Measurements from ENCODE around the gene BTBD7.

Gene BTBD7

GRCh38 chr14:93337884-93338283 lies 5.0 kb upstream of the BTBD7 start:
- DNase-seq (ENCODE audit: low read depth): no peak
- H3K4me3 ChIP-seq (ENCODE audit: low read length): no peak overlapping the region
- TF ChIP-seq CTCF (conservative IDR thresholded peaks at IDR 0.05; ENCODE audit: low read depth, low read length): no peak

DNA sequence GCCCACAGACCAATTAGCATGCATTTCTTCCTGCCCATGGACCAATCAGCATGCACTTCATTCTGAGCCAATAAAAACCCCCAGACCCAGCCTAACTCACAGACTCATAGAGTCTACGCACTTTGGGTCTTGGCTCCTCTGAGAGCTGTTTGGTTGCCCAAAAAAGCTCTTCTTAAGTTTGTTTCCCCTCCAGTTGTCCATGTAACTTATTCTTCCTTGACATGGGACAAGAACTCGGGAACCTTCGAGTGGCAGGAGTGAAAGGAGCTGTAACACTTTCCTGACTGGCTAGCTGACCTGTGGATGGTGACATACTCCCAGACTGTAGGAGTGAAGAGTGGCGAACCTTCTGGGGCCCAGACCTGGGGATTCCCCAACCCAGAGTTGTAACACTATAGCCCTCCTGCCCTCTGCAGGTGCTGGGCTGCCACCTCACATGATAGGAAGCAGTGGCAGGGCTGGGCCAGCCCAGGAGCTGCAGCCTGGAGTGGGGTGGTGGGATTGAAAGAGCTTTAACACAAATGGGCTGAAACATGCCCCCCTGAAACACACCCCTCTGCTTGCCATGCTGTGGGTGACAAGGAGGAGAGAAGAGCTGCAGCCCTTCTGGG lies 4.4 kb upstream of the BTBD7 start:
- no peak for TF ChIP-seq CTCF (conservative IDR thresholded peaks at IDR 0.05; ENCODE audit: low read depth, low read length)
- DNase-seq (ENCODE audit: low read depth): no peak
- no peak overlapping the region for H3K4me3 ChIP-seq (ENCODE audit: low read length)

GRCh38 chr14:93333631-93334103 lies 831 bp upstream of the BTBD7 start:
- TF ChIP-seq CTCF (conservative IDR thresholded peaks at IDR 0.05; ENCODE audit: low read depth, low read length): no peak
- DNase-seq (ENCODE audit: low read depth): no peak
- H3K4me3 ChIP-seq (ENCODE audit: low read length): peak overlapping the region; percentile 60

DNA sequence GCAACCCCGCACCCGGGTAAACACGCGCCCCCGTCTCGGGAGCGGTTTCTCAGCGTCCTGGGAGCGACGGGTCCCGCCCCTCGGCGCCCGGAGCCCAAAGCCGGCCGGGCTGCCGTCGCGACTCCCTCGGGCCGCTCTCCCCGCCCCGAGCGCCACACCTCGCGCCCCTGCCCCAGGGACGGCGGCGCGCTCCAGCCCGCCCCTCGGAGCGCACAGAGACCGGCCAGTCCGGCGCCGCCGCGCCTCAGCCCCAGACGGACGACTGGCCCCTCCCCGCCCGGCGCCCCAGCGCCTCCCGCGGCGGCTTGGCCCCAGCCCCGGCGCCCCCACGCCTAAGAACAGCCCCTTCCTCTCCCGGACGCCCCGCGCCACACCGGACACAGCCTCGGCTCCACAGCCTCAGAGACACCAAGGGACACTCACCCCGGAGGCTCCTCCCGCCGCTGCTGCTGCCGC lies 411 bp downstream of the BTBD7 start:
- peak overlapping the region; percentile 73 for H3K4me3 ChIP-seq (ENCODE audit: low read length)
- no peak for TF ChIP-seq CTCF (conservative IDR thresholded peaks at IDR 0.05; ENCODE audit: low read depth, low read length)
- DNase-seq (ENCODE audit: low read depth): no peak

- DNase-seq (ENCODE audit: low read depth): no peak
- peak overlapping the region; percentile 73 for H3K4me3 ChIP-seq (ENCODE audit: low read length)
Measured at GRCh38 chr14:93331728-93332396, 974 bp downstream of the BTBD7 start.

DNA sequence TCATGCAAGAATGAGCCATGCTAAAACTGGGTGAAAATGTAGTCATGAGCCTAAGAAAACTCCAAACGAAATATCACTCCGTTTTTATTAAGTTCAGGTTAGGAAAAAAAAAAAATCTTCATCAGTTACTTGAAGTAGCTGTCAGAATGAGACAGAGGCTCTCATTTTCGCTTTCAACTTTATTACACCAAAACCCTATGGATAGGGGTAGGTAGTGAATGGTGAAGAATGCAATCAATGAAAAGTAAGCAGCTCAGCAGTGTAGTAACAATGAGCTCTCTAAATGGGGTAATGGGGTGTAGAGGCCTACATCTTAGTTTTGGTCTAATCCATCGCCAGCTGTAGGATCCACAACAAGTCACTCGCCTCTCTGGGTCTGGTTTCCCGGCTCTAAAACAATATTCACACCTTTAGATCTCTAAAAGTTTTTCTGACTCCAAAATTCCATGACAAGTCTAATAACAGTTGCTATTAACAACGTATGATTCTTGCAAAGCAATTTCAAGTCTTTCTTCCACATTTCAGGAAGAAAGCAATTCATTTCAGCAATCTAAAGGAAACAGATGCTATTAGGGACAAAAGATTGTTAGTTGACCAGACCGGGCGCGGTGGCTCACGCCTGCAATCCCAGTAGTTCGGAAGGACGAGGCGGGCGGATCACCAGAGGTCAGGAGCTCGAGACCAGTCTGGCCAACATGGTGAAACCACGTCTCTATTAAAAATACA lies 1.7 kb downstream of the BTBD7 start:
- no peak for TF ChIP-seq CTCF (conservative IDR thresholded peaks at IDR 0.05; ENCODE audit: low read depth, low read length)
- peak overlapping the region; percentile 0 for H3K4me3 ChIP-seq (ENCODE audit: low read length)
- no peak for DNase-seq (ENCODE audit: low read depth)

More at GRCh38 chr14:93331728-93332396, 974 bp downstream of the BTBD7 start:
- peak; percentile 6 for TF ChIP-seq CTCF (conservative IDR thresholded peaks at IDR 0.05; ENCODE audit: low read depth, low read length)
